ENCODE data around the gene DLD. TPM values are rescaled to one million over a fixed set of nuclear protein-coding genes. Genes with fewer than 3 reads are reported as not detected.

DLD gene
- total RNA-seq, 1 experiment from 2014 or later, result 88.8 TPM

DNA sequence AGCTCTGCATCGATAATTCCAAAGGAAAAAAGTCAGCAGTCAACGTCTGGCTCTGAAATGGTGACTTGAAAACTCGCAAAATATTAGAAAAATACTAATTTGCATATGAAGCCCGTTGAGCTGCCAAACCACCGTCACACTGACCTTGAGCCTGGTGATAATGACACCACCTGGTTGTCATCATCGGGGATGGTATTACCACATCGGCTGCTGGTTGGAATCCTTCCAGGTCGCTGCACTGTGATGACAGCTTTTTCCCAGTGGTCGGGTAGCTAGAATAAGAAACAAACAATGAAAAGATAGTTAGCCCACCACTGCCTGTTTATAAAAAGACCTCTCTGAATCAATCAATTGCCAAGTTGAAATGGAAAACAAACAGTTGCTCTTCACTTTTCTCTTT lies 70.4 kb downstream of the DLD start:
- POLR2A ChIA-PET, result no interaction called here
- in situ Hi-C loops (cut with HindIII; ENCODE audit: low pct_unique_long_range_greater_than_20kb, low sequenced_read_pairs) (no loop called here), intact Hi-C loops (cut with micrococcal nuclease; ENCODE audit: unreplicated experiment) (no loop called here)
- CTCF ChIA-PET, result no interaction called here
- H3K4me1 ChIP-seq (ENCODE audit: control insufficient read depth, insufficient read depth, low read length), result no peaks in the 10 kb centered on the region
- no peak overlapping the region for H3K4me3 ChIP-seq (ENCODE audit: low read depth in 2 of 2, low read length in 2 of 2)
- no peak overlapping the region for H3K27ac ChIP-seq (ENCODE audit: low read length)
- H3K9me3 ChIP-seq (ENCODE audit: control insufficient read depth, insufficient read depth, low read depth, low read length), result no peaks in the 10 kb centered on the region
- H3K27me3 ChIP-seq (ENCODE audit: control insufficient read depth, insufficient read depth, low read length), result no peaks in the 10 kb centered on the region
- DNase-seq (ENCODE audit: low read depth, low spot score) (no peak), ATAC-seq (no peak)
- H3K36me3 ChIP-seq (ENCODE audit: control insufficient read depth, insufficient read depth, low read length), result peaks cover 26% of the 10 kb centered on the region
- BruUV-seq (replicated peaks), result no TSS peak
- TF ChIP-seq, protein P1, sequence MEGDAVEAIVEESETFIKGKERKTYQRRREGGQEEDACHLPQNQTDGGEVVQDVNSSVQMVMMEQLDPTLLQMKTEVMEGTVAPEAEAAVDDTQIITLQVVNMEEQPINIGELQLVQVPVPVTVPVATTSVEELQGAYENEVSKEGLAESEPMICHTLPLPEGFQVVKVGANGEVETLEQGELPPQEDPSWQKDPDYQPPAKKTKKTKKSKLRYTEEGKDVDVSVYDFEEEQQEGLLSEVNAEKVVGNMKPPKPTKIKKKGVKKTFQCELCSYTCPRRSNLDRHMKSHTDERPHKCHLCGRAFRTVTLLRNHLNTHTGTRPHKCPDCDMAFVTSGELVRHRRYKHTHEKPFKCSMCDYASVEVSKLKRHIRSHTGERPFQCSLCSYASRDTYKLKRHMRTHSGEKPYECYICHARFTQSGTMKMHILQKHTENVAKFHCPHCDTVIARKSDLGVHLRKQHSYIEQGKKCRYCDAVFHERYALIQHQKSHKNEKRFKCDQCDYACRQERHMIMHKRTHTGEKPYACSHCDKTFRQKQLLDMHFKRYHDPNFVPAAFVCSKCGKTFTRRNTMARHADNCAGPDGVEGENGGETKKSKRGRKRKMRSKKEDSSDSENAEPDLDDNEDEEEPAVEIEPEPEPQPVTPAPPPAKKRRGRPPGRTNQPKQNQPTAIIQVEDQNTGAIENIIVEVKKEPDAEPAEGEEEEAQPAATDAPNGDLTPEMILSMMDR (IDR thresholded peaks at IDR 0.05), result no peak
- TF ChIP-seq TCF7L2 (IDR thresholded peaks at IDR 0.05; ENCODE audit: low read depth, low read length) (no peak), POLR2AphosphoS5 (IDR thresholded peaks at IDR 0.05; ENCODE audit: low read depth, low read length) (no peak), SIN3A (IDR thresholded peaks at IDR 0.05; ENCODE audit: borderline replicate concordance, insufficient read depth, low read depth, low read length) (no peak), REST (IDR thresholded peaks at IDR 0.05; ENCODE audit: insufficient read depth in 1 of 2, low read depth in 2 of 2, low read length in 1 of 2) (no peak)

- intact Hi-C loops (cut with micrococcal nuclease; ENCODE audit: unreplicated experiment) (no loop called here), in situ Hi-C loops (cut with HindIII; ENCODE audit: low pct_unique_long_range_greater_than_20kb, low sequenced_read_pairs) (no loop called here)
- ChIA-PET POLR2A (no interaction called here), CTCF (no interaction called here)
- no peak overlapping the region for H3K27ac ChIP-seq (ENCODE audit: low read length)
- no peak overlapping the region for H3K4me3 ChIP-seq (ENCODE audit: low read depth in 2 of 2, low read length in 2 of 2)
- peaks cover 24% of the 10 kb centered on the region for H3K36me3 ChIP-seq (ENCODE audit: control insufficient read depth, insufficient read depth, low read length)
- H3K9me3 ChIP-seq (ENCODE audit: control insufficient read depth, insufficient read depth, low read depth, low read length), result no peaks in the 10 kb centered on the region
- no peaks in the 10 kb centered on the region for H3K27me3 ChIP-seq (ENCODE audit: control insufficient read depth, insufficient read depth, low read length)
- DNase-seq (ENCODE audit: low read depth, low spot score) (no peak), ATAC-seq (no peak)
- BruUV-seq (replicated peaks), result no TSS peak
- TF ChIP-seq TCF7L2 (IDR thresholded peaks at IDR 0.05; ENCODE audit: low read depth, low read length) (no peak), POLR2AphosphoS5 (IDR thresholded peaks at IDR 0.05; ENCODE audit: low read depth, low read length) (no peak), REST (IDR thresholded peaks at IDR 0.05; ENCODE audit: insufficient read depth in 1 of 2, low read depth in 2 of 2, low read length in 1 of 2) (no peak), SIN3A (IDR thresholded peaks at IDR 0.05; ENCODE audit: borderline replicate concordance, insufficient read depth, low read depth, low read length) (no peak)
- TF ChIP-seq, protein P1 (IDR thresholded peaks at IDR 0.05), result no peak
- H3K4me1 ChIP-seq (ENCODE audit: control insufficient read depth, insufficient read depth, low read length), result no peaks in the 10 kb centered on the region
Measured at GRCh38 chr7:107962817-107963216, 71.8 kb downstream of the DLD start.
